HG03354 (cell line): Measurements from ENCODE around the gene ZNF32.

ENCODE experiments used
- ATAC-seq: cut with Tn5 transposase; IDR thresholded peaks from one replicate; pipeline ENCODE4 v1.9.1; 2021; ENCODE audit warnings: mild to moderate bottlenecking; ENCODE audit not compliant: unreplicated experiment, poor library complexity, severe bottlenecking

ZNF32 gene, protein sequence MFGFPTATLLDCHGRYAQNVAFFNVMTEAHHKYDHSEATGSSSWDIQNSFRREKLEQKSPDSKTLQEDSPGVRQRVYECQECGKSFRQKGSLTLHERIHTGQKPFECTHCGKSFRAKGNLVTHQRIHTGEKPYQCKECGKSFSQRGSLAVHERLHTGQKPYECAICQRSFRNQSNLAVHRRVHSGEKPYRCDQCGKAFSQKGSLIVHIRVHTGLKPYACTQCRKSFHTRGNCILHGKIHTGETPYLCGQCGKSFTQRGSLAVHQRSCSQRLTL

DNA sequence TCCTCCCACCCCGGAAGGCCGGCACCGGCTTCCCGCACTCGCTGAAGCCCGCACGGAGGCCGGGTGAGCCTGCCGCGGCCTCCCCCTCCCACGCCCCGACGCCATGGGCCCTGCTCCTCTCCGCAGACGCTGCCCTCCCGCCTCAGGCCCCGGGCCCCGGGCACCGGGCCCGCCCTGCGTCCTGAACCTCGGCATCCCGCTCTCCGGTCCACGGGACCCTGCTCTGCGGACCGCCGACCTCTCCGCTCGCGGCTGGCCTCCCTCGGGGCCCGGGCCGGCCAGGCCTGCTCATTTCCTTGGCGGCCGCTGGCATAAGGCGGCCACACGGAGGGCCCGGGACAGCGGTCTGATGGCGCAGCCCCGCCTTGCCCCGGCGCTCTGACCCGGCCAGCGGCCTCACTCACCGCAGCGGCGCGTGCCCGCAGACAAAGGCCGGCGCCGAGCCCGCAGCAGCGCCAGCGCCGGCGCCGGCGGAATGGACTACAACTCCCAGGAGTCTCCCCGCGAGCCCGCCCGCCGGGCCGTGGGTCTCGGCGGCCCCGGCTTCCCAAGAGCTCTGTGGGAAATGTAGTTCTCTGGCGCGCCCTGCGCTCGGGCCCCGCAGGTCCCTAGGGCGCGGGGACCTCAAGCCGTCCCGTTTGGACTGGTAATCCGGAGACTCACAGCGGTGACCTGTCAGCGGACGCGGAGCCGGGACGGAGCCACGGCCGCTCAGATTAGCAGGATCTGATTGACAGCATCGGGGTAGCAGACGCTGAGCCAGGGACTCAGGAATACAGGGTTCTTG lies at the start of gene ZNF32:
Gene ZNF32 (minus strand): TSS at position 484 of the 787 bp plus-strand sequence. CDS start 2,748 bp downstream, outside the sequence.
- peak; percentile 100 for ATAC-seq

DNA sequence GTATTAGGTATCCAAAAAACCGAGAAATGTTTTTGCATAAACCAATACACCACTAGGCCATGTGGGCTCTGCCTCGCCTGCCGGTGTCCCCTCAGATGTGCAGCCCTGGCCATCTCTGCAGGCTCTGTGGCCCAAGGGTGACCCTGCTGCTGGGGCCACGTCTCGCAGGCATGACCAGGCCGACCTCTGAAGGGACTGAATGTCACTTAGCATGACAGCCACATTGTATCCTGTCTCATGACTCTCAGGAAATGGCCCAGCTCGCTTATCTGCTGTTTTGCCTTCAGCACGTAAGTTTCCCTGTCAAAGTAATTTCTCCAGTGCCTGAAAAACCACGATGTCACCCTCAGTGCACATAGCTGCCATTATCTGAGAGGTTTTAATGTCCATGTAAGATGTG lies 49.5 kb upstream of the ZNF32 start:
- no peak for ATAC-seq

DNA sequence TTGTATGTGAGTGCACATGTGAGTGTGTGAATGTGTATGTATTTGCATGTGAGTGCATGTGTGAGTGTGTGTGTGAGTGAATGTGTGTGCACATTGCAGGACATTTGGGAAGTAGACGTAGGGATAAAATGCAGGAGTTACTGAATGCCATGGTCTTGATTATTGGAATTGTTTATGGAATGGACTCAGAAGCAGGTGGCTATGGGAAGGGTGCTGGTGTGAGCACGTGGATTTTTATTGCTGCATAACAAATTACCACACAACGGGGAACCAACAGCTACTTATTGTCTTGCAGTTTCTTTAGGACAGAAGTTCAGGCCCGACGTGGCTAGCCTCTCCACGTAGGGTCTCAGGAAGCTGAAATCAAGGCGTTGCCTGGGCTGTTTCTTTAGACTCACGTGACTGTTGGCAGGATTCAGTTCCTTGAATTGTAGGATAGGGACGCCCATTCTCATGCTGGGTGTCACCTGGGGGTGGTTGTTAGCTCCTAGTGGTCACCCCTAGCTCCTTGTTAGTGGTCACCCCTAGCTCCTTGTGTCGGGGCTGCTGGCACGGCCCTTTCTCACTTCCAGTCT lies 48.3 kb upstream of the ZNF32 start:
- ATAC-seq = no peak

DNA sequence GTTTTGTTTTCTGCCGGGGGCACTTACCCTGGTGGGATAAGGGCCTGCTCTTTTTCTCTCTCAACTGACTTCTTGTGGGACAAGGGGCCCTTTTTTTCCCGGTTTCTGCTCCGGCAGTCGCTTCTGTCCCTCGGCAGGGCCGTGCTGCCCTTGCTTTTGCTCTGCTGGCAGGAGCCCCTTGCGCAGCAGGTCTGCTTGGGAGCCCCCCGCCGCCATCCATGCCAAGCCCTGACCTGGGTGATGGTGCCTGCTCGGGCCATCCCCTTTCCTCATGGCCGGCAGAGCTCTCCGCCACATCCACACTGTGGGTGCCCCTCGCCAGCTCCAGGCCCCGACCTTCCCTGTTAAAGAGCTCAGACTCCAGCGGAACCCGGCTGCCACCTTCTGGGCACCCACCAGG lies 47.0 kb upstream of the ZNF32 start:
- no peak for ATAC-seq

DNA sequence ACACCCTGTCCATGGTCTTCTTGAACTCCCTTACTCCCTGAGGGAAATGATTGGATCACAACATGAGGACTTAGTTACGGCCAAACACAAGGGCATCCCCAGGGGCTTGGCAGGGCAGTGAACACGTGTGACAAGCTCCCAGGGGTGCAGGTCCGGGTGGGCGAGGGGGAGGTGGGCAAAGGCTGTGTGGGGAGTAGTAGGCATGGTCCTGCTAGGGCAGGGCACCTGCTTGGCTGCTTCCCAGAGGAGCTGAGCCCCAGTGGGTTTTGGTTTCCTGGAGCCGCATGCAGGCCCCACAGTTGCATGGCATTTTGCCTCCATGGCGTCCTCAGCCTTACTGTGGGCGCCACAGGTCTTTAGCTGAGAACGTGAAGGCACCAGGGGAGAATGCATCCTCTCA lies 46.6 kb upstream of the ZNF32 start:
- ATAC-seq = no peak

DNA sequence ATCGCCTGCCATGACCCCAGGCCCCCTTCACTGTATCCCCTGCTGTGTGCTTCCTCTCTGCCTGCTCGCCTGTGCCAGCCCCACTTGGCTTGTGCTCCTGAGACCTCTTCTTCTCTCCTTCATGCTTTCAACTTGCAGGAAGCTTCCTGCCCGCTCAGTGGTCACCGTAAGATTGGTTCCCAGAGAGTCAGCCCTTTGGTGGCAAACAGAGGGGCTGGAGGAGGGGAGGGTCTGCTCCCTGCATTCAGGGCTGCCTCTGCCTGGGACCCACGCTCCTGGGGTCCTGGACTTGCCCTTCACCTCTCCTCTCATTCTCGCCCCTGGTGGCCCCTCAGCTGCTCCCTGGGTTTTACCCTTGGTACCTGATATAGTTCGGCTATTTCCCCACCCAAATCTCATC lies 45.8 kb upstream of the ZNF32 start:
- no peak for ATAC-seq

DNA sequence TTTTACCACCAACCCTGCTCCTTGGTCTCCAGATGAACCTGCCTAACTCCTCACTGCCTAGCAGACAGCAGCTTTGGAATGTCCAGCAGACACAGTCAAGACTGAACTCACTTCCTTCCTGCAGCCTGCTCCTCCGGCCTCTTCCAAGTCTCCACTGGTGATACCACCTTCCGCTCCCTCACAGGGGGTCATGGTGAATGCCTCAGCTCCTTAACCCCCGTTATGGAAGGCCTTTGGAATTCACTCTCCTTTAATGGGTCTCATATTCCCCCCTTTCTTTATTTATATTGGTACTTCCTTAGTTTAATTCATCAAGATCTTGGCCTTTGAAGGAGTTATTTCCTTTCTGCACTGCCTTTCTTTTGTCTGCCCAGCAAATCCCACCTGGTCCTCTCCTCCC lies 44.9 kb upstream of the ZNF32 start:
- ATAC-seq = no peak

DNA sequence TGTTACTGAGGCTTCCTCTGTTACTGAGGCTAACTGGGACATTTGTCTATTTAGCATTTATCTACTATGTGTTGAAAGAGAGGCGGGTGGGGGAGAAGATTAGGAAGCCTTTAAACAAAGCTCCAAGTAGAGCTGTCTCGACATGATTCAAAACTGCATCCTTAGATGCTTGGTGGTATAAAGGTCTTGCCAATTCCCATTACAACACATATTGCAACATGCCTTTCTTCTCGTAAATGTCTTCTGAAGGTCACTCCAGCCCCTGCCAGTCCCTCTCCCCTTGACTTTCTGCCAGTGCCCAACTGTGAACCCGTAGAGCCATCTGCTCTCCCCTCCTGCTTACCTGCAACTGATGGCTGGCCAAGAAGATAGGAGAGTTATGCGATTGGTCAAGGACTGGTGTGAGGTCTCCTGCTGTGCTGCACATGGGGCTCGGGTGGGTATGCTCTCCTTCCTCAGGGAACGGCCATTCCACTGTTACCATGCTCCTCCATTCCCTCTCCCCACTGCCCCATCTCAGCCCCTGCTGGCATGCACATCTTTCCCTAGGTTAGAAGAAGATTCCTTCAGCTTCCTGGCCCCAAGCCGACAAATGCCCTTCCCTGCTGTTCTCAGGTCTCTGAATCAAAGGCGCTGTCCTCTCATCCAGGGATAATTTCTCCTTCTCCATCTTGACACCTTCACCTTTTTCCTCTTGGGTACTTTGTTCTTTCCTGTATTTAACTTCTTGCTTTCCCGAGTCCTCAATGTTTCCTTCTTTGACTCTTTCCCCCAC lies 43.6 kb upstream of the ZNF32 start:
- ATAC-seq = no peak

DNA sequence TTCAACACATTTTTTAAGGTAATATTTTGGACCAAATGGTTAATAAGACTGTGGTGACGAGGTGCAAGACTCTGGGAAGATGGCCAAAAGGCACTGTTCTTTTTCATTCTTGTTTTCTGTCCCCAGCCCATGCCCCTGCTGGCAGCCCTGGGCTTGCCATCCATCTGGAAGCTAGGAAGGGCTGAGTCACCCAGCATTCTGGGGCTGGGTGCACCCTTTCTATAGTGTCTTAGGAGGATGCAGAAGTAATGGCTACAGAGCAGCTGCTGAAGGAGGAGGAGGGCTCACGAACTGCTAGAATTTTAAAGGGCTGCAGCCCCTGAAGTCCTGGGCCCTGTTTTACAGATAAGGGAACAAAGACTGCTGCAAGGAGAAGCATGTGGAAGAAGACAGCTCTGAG lies 42.8 kb upstream of the ZNF32 start:
- no peak for ATAC-seq

DNA sequence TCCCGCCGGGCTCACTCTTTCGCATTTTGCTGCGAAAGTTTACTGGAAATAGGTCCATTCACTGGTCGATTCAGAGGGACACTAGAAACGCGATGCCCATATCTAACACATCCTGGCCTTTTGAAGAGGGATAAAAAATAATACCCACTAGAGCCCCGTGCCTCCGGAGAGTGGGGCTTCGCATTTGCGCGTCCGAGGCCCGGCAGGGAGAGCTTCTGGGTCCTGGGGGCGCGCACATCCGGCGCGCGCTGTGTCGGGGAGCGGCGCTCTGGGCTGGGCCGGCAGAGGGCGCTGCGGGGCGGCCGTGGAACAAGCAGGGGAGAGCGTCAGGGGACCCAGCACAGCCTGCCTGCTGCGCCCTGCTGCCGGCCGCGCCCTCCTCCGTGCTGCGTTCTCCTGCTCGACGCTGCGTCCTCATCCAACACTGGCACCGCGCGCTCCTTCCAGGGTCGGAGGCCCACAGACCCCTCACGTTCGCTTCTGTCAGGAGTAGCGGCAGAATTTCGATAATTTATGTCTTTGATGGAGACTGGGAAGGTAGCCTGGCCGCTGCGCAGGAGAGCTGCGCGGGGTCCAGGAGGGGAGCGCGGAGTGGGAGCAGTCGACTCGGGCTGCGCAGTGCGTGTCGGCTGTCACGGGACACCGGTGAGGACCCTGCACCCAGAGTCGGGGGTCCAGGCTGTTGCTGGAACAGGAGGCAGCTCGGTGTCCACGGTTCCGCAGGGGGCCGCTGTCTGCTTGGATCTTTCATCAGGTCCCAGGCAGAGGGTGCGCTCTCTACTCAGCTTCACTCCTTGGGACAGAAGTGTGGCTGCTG lies 41.5 kb upstream of the ZNF32 start:
- ATAC-seq = peak; percentile 99

DNA sequence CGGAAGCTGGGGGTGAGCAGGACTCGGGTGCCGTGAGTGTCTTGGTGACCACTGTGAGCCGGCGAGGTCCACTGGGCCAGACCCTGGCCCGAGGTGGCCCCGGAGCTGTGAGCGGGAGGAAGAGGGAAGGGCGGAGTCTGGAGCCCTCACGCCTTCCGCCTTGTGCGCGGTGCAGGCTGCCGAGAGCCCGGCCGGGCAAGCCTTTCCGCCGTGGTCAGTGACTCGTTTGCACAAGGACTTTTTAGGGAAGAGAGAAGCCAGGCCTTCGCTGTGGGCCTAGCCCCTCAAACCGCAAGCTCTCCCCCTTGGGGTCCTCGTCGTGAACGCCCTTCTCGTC lies 40.9 kb upstream of the ZNF32 start:
- peak; percentile 58 for ATAC-seq

DNA sequence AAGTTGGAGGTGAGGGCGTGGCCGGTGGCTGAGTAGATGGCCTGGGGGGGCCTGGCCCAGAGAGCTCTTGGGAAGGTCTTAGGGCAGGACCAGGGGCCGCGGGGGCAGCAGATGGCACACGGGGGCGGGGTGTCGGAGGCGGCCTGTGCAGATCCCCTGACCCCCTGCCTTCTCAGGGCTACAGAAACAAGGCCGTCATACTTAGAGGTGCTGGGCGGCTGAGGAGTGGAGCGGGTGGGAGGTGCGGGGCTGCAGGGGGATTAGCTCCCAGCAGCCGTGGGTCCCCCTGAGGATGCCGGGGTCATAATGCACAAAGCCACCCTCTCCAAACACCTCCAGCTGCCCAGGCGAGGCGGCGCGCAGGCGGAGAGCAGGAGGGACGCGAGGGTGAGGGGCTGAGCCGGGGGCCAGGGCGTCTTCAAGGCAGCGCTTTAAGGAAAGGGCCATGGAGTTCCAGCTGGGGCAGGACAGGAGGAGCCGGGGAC lies 40.4 kb upstream of the ZNF32 start:
- ATAC-seq = no peak

DNA sequence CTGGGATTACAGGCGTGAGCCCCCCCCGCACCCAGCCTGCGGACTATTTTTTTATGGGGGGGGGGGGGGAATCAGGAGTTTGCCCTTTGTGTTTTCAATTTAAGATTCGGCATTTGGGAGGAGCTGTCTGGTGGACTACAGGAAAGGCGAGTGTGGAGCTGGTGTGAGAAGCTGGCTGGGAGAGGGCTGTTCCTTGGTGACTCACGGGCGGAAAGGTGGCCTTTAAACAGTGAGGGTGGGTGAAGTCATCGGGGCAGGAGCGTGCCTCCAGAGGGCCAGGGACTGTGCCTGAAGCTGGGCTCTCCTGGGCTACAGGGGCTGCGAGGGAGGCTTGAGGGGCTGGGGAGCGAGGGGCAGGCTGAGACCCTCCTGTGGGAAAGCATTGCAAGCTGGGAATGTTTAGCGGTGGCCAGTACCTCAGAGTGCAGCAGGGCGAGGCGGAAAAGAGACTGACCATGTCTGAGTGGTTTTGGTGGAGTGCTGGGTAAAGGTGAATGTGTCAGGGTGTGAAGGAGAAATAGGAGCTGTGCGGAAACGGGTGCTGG lies 39.7 kb upstream of the ZNF32 start:
- ATAC-seq = no peak

DNA sequence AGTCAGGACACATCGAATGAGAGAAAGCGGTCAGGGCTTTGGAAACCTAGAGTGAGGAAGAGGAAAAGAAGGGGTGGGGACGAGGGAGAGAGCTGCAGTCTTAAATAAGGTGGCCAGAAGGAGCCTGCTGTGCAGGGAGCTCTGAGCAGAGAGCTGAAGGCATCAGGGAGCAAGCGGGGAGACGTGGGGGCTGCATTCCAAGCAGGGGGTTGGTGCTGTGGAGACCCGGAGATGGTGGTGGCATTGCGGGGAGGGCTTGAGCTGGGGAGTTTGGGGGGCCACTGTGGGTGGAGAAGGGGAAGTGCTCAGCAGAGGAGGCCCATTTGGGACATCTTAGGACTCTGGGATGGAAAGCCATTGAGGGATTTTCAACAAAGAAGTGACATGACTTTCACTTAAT lies 38.7 kb upstream of the ZNF32 start:
- no peak for ATAC-seq

DNA sequence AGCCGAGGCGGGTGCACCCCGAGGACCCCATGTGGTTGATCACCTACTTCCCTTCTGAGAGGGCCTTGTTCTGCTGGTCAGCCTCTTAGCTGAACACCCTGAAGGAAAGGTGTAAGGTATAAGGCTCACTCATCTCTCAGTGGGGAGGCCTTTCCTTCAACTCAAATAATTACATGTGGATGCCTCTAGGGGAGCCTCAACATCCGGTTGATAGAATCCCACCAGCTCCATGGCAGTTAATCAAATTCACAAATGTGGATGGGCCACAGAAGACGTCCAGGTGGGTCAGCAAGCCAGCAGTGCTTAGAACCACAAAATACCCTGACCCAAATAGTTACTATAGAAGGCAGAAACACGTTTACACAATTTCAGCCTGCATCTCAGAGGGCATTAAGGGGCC lies 37.7 kb upstream of the ZNF32 start:
- no peak for ATAC-seq

DNA sequence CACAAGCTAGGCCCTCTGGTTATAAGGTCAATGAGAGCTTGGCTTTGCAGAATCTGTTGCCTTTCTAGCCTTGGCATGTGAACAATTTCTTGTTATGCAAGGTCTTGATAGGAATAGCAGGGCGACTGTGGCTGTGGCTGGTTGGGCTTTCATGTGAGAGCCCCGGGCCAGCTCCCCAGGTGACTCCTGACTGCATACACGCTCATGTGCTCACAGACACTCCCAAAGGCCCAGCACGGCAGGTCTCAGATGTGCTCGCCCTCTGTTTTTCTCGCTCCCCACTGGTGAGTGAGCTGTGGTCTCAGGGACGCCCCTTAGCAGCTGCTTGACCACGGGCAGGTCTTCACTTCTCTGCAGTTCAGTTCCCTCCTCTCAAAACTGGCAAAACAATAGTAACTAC lies 37.1 kb upstream of the ZNF32 start:
- no peak for ATAC-seq

DNA sequence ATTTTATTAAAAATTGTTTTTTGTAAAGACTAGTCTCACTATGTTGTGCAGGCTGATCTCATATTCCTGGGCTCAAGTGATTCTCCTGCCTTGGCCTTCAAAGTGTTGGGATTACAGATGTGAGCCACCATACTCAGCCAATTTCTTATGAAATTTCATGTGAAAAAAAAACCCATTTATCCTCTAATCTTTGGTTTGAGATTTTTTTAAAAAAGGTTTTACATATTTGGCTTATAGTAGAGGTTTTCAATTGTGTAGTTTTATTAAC lies 35.5 kb upstream of the ZNF32 start:
- no peak for ATAC-seq

DNA sequence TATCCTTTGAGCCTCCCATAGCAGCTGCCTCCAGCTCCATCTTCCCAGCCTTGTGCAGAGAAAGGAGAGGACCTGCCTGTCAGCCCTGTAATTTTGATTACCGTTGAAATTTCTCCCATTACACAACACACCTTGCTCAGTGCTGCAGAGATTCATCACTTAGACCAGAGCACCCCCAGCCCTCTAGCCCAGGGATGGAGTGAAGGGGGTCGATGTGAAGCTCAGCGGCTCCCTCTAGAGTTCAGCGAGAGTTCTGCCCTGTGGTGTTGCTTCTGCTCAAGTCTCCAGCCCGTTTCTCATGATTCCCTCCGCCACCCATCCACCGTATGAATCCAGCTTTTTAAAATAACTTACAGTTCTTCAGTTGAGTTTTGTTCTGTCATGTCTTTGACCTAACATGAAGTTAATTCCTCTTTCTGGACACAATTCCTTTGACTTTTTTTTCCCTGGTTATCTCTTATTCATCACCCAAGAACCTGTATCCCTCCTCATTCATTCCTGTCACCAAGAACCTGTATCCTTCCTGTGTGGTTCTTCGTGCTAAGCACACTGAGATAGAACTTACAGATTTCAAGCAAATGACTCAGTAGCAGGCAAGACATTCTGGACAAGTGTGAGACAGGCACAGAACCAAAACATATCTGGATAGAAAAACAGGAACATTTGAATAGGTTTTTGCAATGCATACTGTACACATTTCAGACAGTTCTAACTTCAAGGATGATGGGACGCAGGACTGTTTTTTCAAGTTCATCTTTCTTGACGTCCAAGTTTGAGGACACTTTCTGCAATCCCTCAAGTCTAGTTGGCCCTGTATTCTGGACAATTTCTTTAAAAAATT lies 35.0 kb upstream of the ZNF32 start:
- peak; percentile 65 for ATAC-seq

DNA sequence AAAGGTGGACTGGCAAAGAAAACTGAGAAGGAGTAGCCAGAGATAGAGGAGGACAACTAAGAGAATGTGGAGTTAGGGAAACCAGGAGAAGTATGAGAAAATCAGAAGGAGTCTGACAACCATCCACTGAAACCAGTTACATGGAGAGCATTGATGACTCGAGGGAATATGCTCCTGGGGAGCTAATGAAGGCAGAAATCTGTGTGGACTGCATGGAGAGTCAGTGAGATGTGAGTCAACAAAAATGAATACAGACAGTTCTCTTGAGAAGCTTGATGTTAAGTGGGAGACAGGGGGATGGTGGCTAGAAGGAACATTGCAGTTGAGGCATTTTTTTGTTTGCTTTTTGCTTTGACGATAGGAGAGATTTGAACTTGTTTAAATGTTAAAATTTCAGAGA lies 34.3 kb upstream of the ZNF32 start:
- no peak for ATAC-seq
